GM18867 (cell line): ENCODE data around the gene ATF3.

ENCODE experiments used
- ATAC-seq: cut with Tn5 transposase; IDR thresholded peaks from one replicate; pipeline ENCODE4 v1.9.1; 2021; ENCODE audit warnings: mild to moderate bottlenecking, moderate library complexity; ENCODE audit not compliant: unreplicated experiment

ATF3 gene

GRCh38 chr1:212607913-212608391 is 609 bp upstream of the ATF3 start:
- peak; percentile 10 for ATAC-seq

- peak; percentile 16 for ATAC-seq
Measured at GRCh38 chr1:212608959-212609700, 569 bp downstream of the ATF3 start.

GRCh38 chr1:212609701-212610574 is 1.4 kb downstream of the ATF3 start:
- ATAC-seq, result no peak

GRCh38 chr1:212610575-212610967 is 2.0 kb downstream of the ATF3 start:
- no peak for ATAC-seq

- ATAC-seq, result no peak
Measured at GRCh38 chr1:212611000-212611948, 2.7 kb downstream of the ATF3 start.

- no peak for ATAC-seq
Measured at GRCh38 chr1:212612041-212612961, 3.7 kb downstream of the ATF3 start.

GRCh38 chr1:212613440-212614335 is 5.1 kb downstream of the ATF3 start:
- no peak for ATAC-seq

- no peak for ATAC-seq
Measured at GRCh38 chr1:212614453-212615200, 6.1 kb downstream of the ATF3 start.

GRCh38 chr1:212615201-212615470 is 6.6 kb downstream of the ATF3 start:
- no peak for ATAC-seq

- ATAC-seq, result no peak
Measured at GRCh38 chr1:212618466-212619210, 10.1 kb downstream of the ATF3 start.

GRCh38 chr1:212620293-212620692 is 11.7 kb downstream of the ATF3 start:
- no peak for ATAC-seq

- no peak for ATAC-seq
Measured at GRCh38 chr1:212621043-212621948, 12.7 kb downstream of the ATF3 start.

GRCh38 chr1:212621949-212622305 is 13.4 kb downstream of the ATF3 start:
- no peak for ATAC-seq

GRCh38 chr1:212622467-212622866 is 13.9 kb downstream of the ATF3 start:
- no peak for ATAC-seq

GRCh38 chr1:212622906-212623305 is 14.3 kb downstream of the ATF3 start:
- no peak for ATAC-seq

- no peak for ATAC-seq
Measured at GRCh38 chr1:212623603-212624002, 15.0 kb downstream of the ATF3 start.
